ES-I3 (cell line): ENCODE data around the gene AUTS2.

Source experiments
- H3K36me3 ChIP-seq: 2 replicates; pipeline ENCODE4 v1.6.1; 2013; ENCODE audit warnings: mild to moderate bottlenecking, low read length, control low read depth, moderate library complexity; ENCODE audit not compliant: insufficient read depth
- H3K4me1 ChIP-seq: 2 replicates; pipeline ENCODE4 v1.6.1; 2013; ENCODE audit warnings: mild to moderate bottlenecking, control low read depth, low read length; ENCODE audit not compliant: insufficient read depth
- H3K9ac ChIP-seq: 2 replicates; pipeline ENCODE4 v1.6.1; 2013; ENCODE audit warnings: low read depth, mild to moderate bottlenecking, low read length, moderate library complexity
- H3K9me3 ChIP-seq: 2 replicates; pipeline ENCODE4 v1.6.1; 2013; ENCODE audit warnings: mild to moderate bottlenecking, low read length, moderate library complexity; ENCODE audit not compliant: control insufficient read depth, insufficient read depth

The AUTS2 gene

GRCh38 chr7:70435634-70436033 is 837.4 kb downstream of the AUTS2 start:
- no peak overlapping the region for H3K9ac ChIP-seq
- no peaks in the 10 kb centered on the region for H3K36me3 ChIP-seq
- no peaks in the 10 kb centered on the region for H3K4me1 ChIP-seq
- no peaks in the 10 kb centered on the region for H3K9me3 ChIP-seq

- H3K9ac ChIP-seq: no peak overlapping the region
- H3K9me3 ChIP-seq: no peaks in the 10 kb centered on the region
- H3K36me3 ChIP-seq: no peaks in the 10 kb centered on the region
- H3K4me1 ChIP-seq: no peaks in the 10 kb centered on the region
Measured at GRCh38 chr7:70436790-70437350, 838.6 kb downstream of the AUTS2 start.

DNA sequence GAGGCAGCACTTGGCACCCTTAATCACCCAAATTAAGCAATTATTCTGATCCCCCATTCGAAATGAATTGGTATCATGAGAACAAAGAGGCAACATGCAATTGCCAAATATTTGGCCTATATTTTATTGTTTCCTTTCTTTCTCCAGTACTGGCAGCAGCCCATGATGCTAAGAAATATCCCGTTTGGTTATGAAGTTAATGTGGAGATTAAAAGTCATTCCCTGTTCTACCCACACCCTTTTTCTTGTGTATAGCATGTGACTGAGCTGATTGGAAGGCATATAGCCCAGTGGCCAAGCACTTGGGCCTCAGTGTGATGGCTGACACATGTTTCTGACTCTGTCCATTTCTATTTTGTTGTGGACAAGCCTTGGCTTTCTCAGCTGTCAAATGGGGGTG is 841.4 kb downstream of the AUTS2 start:
- H3K9ac ChIP-seq: no peak overlapping the region
- no peaks in the 10 kb centered on the region for H3K9me3 ChIP-seq
- H3K4me1 ChIP-seq: no peaks in the 10 kb centered on the region
- no peaks in the 10 kb centered on the region for H3K36me3 ChIP-seq

- Histone ChIP-seq H3K4me1 (peaks cover 9% of the 10 kb centered on the region; the same call in 1 of the 2 replicates), H3K36me3 (no peaks in the 10 kb centered on the region; the same call in 1 of the 2 replicates), H3K9ac (no peak overlapping the region), H3K9me3 (no peaks in the 10 kb centered on the region)
Measured at GRCh38 chr7:70446448-70447143, 848.3 kb downstream of the AUTS2 start.

GRCh38 chr7:70448312-70448906 is 850.1 kb downstream of the AUTS2 start:
- Histone ChIP-seq H3K4me1 (peaks cover 9% of the 10 kb centered on the region; the same call in 1 of the 2 replicates), H3K9ac (no peak overlapping the region), H3K9me3 (no peaks in the 10 kb centered on the region), H3K36me3 (no peaks in the 10 kb centered on the region; the same call in 1 of the 2 replicates)

DNA sequence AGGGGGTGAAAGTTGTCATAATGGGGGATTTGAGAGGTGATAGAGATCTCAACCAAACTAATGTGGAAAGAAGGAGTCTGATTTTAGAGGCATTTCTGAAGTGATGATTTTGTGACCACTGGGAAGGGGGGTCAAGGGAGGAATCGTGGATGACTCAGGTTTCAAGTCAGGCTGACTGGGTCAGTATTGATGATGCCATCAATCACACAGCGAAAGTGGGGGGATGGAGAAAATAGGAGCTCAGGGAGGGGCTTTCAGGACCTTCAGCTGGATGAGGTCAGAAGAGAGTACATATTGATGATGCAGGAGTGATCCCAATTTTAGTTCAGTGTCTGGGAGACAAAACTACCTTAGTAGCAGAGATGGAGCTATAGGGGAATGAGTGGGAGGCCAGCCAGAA is 852.5 kb downstream of the AUTS2 start:
- Histone ChIP-seq H3K4me1 (peaks cover 9% of the 10 kb centered on the region; the same call in 1 of the 2 replicates), H3K9me3 (no peaks in the 10 kb centered on the region), H3K9ac (no peak overlapping the region), H3K36me3 (no peaks in the 10 kb centered on the region; the same call in 1 of the 2 replicates)

DNA sequence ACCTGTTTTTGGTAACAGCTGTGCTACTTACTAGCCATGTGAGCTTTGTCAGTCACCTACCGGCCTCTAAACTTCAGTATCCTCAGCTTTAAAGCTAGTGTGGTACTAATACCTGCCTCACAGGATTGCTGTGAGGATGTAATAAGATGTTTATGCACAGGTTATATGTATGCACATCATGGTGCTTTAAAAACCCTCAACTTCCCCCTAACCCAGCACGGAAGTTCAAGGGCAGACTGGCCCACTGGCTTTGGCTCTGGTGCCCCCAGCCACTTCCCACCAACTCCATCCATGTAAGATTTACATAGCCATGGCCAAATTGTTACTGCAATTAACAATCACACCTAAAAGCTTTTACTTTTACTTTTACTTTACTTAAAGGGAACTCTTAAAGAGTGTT is 857.6 kb downstream of the AUTS2 start:
- Histone ChIP-seq H3K36me3 (peaks cover 2% of the 10 kb centered on the region; the same call in 1 of the 2 replicates), H3K9me3 (no peaks in the 10 kb centered on the region), H3K4me1 (peaks cover 25% of the 10 kb centered on the region), H3K9ac (no peak overlapping the region)

- no peaks in the 10 kb centered on the region for H3K9me3 ChIP-seq
- H3K4me1 ChIP-seq: peaks cover 25% of the 10 kb centered on the region
- H3K36me3 ChIP-seq: peaks cover 2% of the 10 kb centered on the region; the same call in 1 of the 2 replicates
- H3K9ac ChIP-seq: no peak overlapping the region
Measured at GRCh38 chr7:70456719-70457118, 858.4 kb downstream of the AUTS2 start.

GRCh38 chr7:70457482-70457881 is 859.2 kb downstream of the AUTS2 start:
- H3K9ac ChIP-seq: no peak overlapping the region
- H3K36me3 ChIP-seq: peaks cover 2% of the 10 kb centered on the region; the same call in 1 of the 2 replicates
- peaks cover 25% of the 10 kb centered on the region for H3K4me1 ChIP-seq
- no peaks in the 10 kb centered on the region for H3K9me3 ChIP-seq

- Histone ChIP-seq H3K4me1 (peaks cover 25% of the 10 kb centered on the region), H3K9me3 (no peaks in the 10 kb centered on the region), H3K36me3 (peaks cover 2% of the 10 kb centered on the region; the same call in 1 of the 2 replicates), H3K9ac (no peak overlapping the region)
Measured at GRCh38 chr7:70457883-70458680, 859.8 kb downstream of the AUTS2 start.

GRCh38 chr7:70458745-70459144 is 860.5 kb downstream of the AUTS2 start:
- Histone ChIP-seq H3K9me3 (no peaks in the 10 kb centered on the region), H3K36me3 (peaks cover 2% of the 10 kb centered on the region; the same call in 1 of the 2 replicates), H3K9ac (no peak overlapping the region), H3K4me1 (peaks cover 25% of the 10 kb centered on the region)

GRCh38 chr7:70459546-70459945 is 861.3 kb downstream of the AUTS2 start:
- no peak overlapping the region for H3K9ac ChIP-seq
- H3K4me1 ChIP-seq: peaks cover 25% of the 10 kb centered on the region
- peaks cover 2% of the 10 kb centered on the region; the same call in 1 of the 2 replicates for H3K36me3 ChIP-seq
- H3K9me3 ChIP-seq: no peaks in the 10 kb centered on the region

- Histone ChIP-seq H3K9ac (no peak overlapping the region), H3K9me3 (no peaks in the 10 kb centered on the region), H3K36me3 (peaks cover 2% of the 10 kb centered on the region; the same call in 1 of the 2 replicates), H3K4me1 (peaks cover 25% of the 10 kb centered on the region)
Measured at GRCh38 chr7:70460071-70460470, 861.8 kb downstream of the AUTS2 start.

GRCh38 chr7:70460562-70460961 is 862.3 kb downstream of the AUTS2 start:
- Histone ChIP-seq H3K4me1 (peaks cover 25% of the 10 kb centered on the region), H3K9ac (no peak overlapping the region), H3K36me3 (peaks cover 2% of the 10 kb centered on the region; the same call in 1 of the 2 replicates), H3K9me3 (no peaks in the 10 kb centered on the region)
